ENCODE measurements around the gene RAB1A.

RAB1A gene

GRCh38 chr2:65050931-65051330 lies 79.0 kb downstream of the RAB1A start:
- Histone ChIP-seq H3K4me1 (ENCODE audit: control insufficient read depth, low read length) (peaks cover 39% of the 10 kb centered on the region), H3F3A (ENCODE audit: control insufficient read depth, insufficient read depth) (no peaks in the 10 kb centered on the region), H3K27ac (ENCODE audit: low read depth, low read length) (no peak overlapping the region), H3K4me3 (ENCODE audit: low read length) (no peak overlapping the region), H3K79me2 (ENCODE audit: control insufficient read depth, low read length) (0 out of 2 replicates have a peak, but pooled peaks cover 3% of the 10 kb centered on the region), H3K4me2 (ENCODE audit: low read length) (no peak overlapping the region), H3K9me3 (ENCODE audit: control insufficient read depth, insufficient read depth, low read length) (0 out of 2 replicates have a peak, but pooled peaks cover 4% of the 10 kb centered on the region), H4K20me1 (ENCODE audit: control insufficient read depth, insufficient read depth, low read depth, low read length) (no peaks in the 10 kb centered on the region), H3K36me3 (ENCODE audit: control insufficient read depth, low read length) (peaks cover 3% of the 10 kb centered on the region), H3K9me2 (replicated peaks; ENCODE audit: control insufficient read depth, low read length) (no peaks in the 10 kb centered on the region), H3K27me3 (ENCODE audit: control insufficient read depth, low read length) (no peaks in the 10 kb centered on the region)
- TF ChIP-seq CTCF (IDR thresholded peaks at IDR 0.05; ENCODE audit: low read depth, low read length, poor library complexity, severe bottlenecking) (no peak), EZH2phosphoT487 (IDR thresholded peaks at IDR 0.05; ENCODE audit: borderline replicate concordance, low read length) (no peak)

- Histone ChIP-seq H3K4me1 (ENCODE audit: control insufficient read depth, low read length) (peaks cover 23% of the 10 kb centered on the region), H3K9me3 (ENCODE audit: control insufficient read depth, insufficient read depth, low read length) (peaks cover 9% of the 10 kb centered on the region; the same call in 1 of the 2 replicates), H3K27me3 (ENCODE audit: control insufficient read depth, low read length) (no peaks in the 10 kb centered on the region), H3K36me3 (ENCODE audit: control insufficient read depth, low read length) (peaks cover 3% of the 10 kb centered on the region), H4K20me1 (ENCODE audit: control insufficient read depth, insufficient read depth, low read depth, low read length) (no peaks in the 10 kb centered on the region), H3K79me2 (ENCODE audit: control insufficient read depth, low read length) (no peaks in the 10 kb centered on the region), H3K9me2 (replicated peaks; ENCODE audit: control insufficient read depth, low read length) (no peaks in the 10 kb centered on the region), H3F3A (ENCODE audit: control insufficient read depth, insufficient read depth) (no peaks in the 10 kb centered on the region), H3K4me3 (ENCODE audit: low read length) (no peak overlapping the region), H3K4me2 (ENCODE audit: low read length) (no peak overlapping the region), H3K27ac (ENCODE audit: low read depth, low read length) (no peak overlapping the region)
- TF ChIP-seq CTCF (IDR thresholded peaks at IDR 0.05; ENCODE audit: low read depth, low read length, poor library complexity, severe bottlenecking) (no peak), EZH2phosphoT487 (IDR thresholded peaks at IDR 0.05; ENCODE audit: borderline replicate concordance, low read length) (no peak)
These were observed 80.8 kb downstream of the RAB1A start for GRCh38 chr2:65049010-65049639.

DNA sequence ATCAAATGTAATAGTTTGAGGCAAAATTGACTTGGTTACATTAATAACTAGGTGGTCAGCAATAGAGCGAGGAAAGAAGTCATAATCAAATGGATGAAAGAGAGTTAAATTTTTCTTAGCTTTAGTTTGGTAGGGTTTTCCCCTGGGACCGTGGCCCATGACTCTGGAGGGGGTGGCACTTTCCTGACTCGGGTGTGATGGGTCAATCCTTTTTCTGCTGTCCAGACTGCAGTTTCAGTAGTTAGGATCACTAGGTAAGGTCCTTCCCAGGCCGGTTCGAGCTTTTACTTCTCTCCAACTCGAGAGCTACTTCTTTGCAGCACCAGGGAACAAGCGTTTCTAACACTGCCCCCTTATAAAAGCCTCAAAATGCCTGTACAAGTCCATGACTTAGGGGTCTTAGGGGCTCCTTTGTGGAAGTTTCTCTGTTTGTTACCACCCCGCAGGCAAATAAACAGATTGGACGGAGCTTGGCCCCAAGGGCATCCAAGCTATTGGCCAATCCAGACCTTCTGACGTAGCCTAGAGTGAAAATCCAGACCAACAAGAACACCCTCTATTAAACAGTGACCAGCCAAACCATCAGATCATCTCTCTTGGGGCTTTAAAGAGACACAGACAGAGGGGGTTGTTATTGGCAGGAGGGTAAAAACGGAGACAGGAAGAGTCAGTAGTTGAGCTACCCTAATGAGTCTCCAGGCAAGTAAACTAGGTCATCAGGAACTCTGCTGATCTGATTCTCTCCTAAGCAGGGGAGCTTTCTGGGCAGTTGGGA lies 83.1 kb downstream of the RAB1A start:
- H3K79me2 ChIP-seq (ENCODE audit: control insufficient read depth, low read length), result no peaks in the 10 kb centered on the region
- TF ChIP-seq EZH2phosphoT487 (IDR thresholded peaks at IDR 0.05; ENCODE audit: borderline replicate concordance, low read length) (no peak), CTCF (IDR thresholded peaks at IDR 0.05; ENCODE audit: low read depth, low read length, poor library complexity, severe bottlenecking) (no peak)
- no peaks in the 10 kb centered on the region for H3F3A ChIP-seq (ENCODE audit: control insufficient read depth, insufficient read depth)
- peaks cover 7% of the 10 kb centered on the region for H3K4me1 ChIP-seq (ENCODE audit: control insufficient read depth, low read length)
- no peak overlapping the region for H3K4me3 ChIP-seq (ENCODE audit: low read length)
- H3K4me2 ChIP-seq (ENCODE audit: low read length), result no peak overlapping the region
- no peak overlapping the region for H3K27ac ChIP-seq (ENCODE audit: low read depth, low read length)
- no peaks in the 10 kb centered on the region for H4K20me1 ChIP-seq (ENCODE audit: control insufficient read depth, insufficient read depth, low read depth, low read length)
- peaks cover 20% of the 10 kb centered on the region; the same call in 1 of the 2 replicates for H3K9me3 ChIP-seq (ENCODE audit: control insufficient read depth, insufficient read depth, low read length)
- no peaks in the 10 kb centered on the region for H3K27me3 ChIP-seq (ENCODE audit: control insufficient read depth, low read length)
- peaks cover 9% of the 10 kb centered on the region for H3K36me3 ChIP-seq (ENCODE audit: control insufficient read depth, low read length)
- H3K9me2 ChIP-seq (replicated peaks; ENCODE audit: control insufficient read depth, low read length), result no peaks in the 10 kb centered on the region

Data from DOHH2 (cell line).